Prostate gland (tissue), 2 donors: ENCODE measurements around the gene YJU2. TPM values are rescaled to one million over a fixed set of nuclear protein-coding genes. Genes with fewer than 3 reads are reported as not detected.

ENCODE experiments used
- DNase-seq: peaks from one replicate; pipeline ENCODE4 v3.0.0-alpha.2; 2019; ENCODE audit warnings: low spot score
- H3K27ac ChIP-seq, 2 donors: fragments of 200-600 bp; sonication (generic); 2 replicates each; pipeline ENCODE4 v1.5.1; 2017 to 2019
- H3K27me3 ChIP-seq: fragments of 200-600 bp; sonication (generic); replicated peaks from 2 replicates; pipeline ENCODE4 v1.5.1; 2019; ENCODE audit not compliant: insufficient read depth
- H3K36me3 ChIP-seq, 2 donors: fragments of 200-600 bp; sonication (generic); 1 replicate in 1 of 2; 2 replicates in 1 of 2; pipeline versions ENCODE4 v1.5.1 to v1.8.1; 2017 to 2019
- H3K4me1 ChIP-seq: fragments of 200-600 bp; sonication (generic); replicated peaks from 2 replicates; pipeline ENCODE4 v1.5.1; 2019
- H3K4me3 ChIP-seq, 2 donors: fragments of 200-600 bp; sonication (generic); 2 replicates each; pipeline ENCODE4 v1.5.1; 2017 to 2019
- H3K9me3 ChIP-seq: fragments of 200-600 bp; sonication (generic); 2 replicates; pipeline ENCODE4 v1.5.1; 2017
- POLR2A ChIP-seq: fragments of 450-650 bp; IDR thresholded peaks from one replicate; pipeline ENCODE4 v1.6.1; 2016; ENCODE audit warnings: antibody characterized with exemption, mild to moderate bottlenecking
- POLR2AphosphoS5 ChIP-seq: sonication (generic); formaldehyde crosslinking; IDR thresholded peaks from one replicate; pipeline ENCODE4 v1.6.1; 2017; ENCODE audit warnings: antibody characterized with exemption
- WGBS: methylation state at CpG from one replicate; pipeline ENCODE4 v1.1.5; 2018; 5-methylcytosine and 5-hydroxymethylcytosine counted together
- intact Hi-C: fragments of 100-400 bp; cut with DNase I; formaldehyde crosslinking; loops from one replicate; pipeline ENCODE4 v1.14.2; 2022
- total RNA-seq, 2 donors: library from RNA; depleted of rRNA; stranded (reverse); fragments of >200 nt; gene quantifications; one replicate each; pipeline ENCODE4 v1.1.0, GENCODE V29; 2016
- TF ChIP-seq, protein P1 (sequence below), 4 experiments: fragments of 200-600 bp in 2 of 4; fragments of 450-650 bp in 2 of 4; sonication (generic) in 2 of 4; IDR thresholded peaks; 1 replicate in 3 of 4; 2 replicates in 1 of 4; pipeline ENCODE4 v1.5.1; 2016 to 2019; ENCODE audit warnings: antibody characterized with exemption in 4 of 4, mild to moderate bottlenecking in 2 of 4, moderate library complexity in 2 of 4

Gene YJU2
- total RNA-seq, 2 donors from 2014 or later, result 30.3 to 45.9 TPM

DNA sequence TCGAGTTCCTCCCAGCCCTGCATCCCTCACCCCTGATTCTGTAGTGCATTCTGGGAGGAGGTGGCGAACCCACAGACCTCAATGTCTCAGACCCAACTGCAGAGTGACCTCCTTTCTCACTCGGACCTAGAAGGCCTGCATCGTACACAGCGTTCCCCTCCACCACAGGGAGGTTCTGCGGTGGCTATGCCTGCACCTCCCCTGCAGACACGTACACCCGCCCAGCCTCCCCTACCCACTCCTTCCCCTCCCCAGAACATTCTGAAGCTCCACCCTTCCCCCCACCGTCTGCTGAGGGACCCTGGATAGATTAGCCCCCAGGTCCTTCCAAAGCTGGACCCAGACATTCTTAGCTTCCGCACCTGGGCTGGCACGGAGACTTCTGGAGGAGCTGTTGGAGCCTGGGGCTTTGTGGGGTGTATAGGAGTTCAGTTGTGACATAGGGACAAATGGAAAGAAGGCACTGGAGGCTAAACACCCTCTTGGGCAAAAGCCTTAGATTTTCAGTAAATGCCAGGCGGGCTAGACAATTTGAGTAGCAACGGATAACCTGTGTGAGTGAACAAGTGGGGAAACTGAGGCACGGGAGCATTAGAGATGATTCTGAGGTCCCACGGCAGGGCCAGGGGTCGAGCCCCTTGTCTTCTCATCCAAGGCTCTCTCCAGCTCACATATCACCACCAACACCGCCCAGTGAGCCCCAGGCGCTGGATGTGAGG lies 57.1 kb downstream of the YJU2 start:
- intact Hi-C loops, result no loop called here

DNA sequence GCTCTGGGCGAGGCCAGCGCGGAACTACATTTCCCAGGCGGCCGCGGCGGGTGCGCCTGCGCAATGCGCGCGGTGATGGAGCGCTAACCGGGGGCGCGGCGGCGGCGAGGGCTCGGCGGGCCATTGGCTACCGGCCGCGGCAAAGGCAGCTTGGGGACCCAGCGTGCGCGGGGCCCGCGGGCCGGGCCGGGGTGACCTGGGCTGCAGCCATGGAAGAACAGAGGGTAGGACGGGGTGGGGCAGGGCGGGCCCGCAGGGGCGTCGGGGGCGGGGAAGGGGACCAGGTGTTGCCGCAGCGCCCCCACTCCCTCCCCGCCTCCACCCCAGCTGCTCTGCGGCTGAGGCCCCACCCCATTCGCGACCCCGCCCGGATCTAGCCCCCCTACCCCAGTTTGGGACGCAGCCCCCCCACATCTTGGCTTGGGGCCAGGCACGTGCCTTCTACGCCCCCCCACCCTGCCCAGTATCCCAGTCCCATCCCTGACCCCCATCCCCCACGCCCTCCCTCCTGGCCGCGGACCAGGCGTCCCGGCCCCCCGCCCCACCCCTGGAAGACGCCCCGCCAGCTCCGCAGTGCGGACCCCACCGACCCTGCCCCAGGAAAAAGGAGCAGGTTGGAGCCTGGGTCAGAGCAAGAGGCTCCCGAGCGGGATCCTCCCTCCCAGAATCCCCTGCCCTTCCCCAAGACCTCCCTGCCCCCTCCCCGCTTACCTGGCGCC lies 57.8 kb downstream of the YJU2 start, which contains the start of gene FSD1:
Gene FSD1, plus strand, starts transcription at position 61 of the 719 bp plus-strand sequence. Its CDS starts 149 bp downstream, at position 210.
- peak within 1 kb of the TSS in 1 of 2 donors; percentile 13 for H3K4me3 ChIP-seq
- no peak for DNase-seq
- H3K27me3 ChIP-seq, result peaks cover 4% of the 10 kb centered on the region
- no peak for TF ChIP-seq POLR2A
- no peak for TF ChIP-seq POLR2AphosphoS5
- TF ChIP-seq, protein P1, sequence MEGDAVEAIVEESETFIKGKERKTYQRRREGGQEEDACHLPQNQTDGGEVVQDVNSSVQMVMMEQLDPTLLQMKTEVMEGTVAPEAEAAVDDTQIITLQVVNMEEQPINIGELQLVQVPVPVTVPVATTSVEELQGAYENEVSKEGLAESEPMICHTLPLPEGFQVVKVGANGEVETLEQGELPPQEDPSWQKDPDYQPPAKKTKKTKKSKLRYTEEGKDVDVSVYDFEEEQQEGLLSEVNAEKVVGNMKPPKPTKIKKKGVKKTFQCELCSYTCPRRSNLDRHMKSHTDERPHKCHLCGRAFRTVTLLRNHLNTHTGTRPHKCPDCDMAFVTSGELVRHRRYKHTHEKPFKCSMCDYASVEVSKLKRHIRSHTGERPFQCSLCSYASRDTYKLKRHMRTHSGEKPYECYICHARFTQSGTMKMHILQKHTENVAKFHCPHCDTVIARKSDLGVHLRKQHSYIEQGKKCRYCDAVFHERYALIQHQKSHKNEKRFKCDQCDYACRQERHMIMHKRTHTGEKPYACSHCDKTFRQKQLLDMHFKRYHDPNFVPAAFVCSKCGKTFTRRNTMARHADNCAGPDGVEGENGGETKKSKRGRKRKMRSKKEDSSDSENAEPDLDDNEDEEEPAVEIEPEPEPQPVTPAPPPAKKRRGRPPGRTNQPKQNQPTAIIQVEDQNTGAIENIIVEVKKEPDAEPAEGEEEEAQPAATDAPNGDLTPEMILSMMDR (IDR thresholded peaks at IDR 0.05), result no peak
- WGBS, result 4% methylated on average over 46 of the region's 63 CpGs
- no peaks in the 10 kb centered on the region for H3K9me3 ChIP-seq
- H3K27ac ChIP-seq, result no peak within 1 kb of the TSS
- no peaks in the 10 kb centered on the region for H3K4me1 ChIP-seq
- no peaks in the 10 kb centered on the region for H3K36me3 ChIP-seq
- intact Hi-C loops, result no loop called here

More for the DNA sequence above, 57.1 kb downstream of the YJU2 start:
- TF ChIP-seq POLR2AphosphoS5 (no peak), POLR2A (no peak)
- Histone ChIP-seq H3K36me3 (no peaks in the 10 kb centered on the region), H3K9me3 (no peaks in the 10 kb centered on the region), H3K27ac (no peak overlapping the region), H3K4me1 (no peaks in the 10 kb centered on the region), H3K4me3 (no peak overlapping the region), H3K27me3 (peaks cover 4% of the 10 kb centered on the region)
- 54% methylated on average over 18 of the region's 18 CpGs for WGBS
- no peak for DNase-seq

DNA sequence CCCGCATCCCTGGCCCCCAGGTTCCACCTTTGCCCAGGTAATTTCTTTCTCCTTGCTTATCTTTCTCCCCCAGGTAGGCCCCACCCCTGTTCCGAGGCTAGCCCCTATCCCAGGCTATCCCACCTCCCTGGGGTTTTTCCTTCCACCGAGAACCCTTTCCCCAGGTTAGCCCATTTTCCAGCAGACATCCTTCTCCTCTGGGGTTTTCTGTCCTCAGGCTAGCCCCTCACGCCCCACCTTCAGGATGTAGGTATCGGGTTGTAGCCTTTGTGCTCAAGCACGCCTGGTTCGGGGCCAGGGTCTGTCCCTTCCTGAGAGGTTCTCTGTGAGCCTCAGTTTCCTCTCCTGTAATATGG lies 58.4 kb downstream of the YJU2 start:
- H3K4me3 ChIP-seq, result no peak overlapping the region
- intact Hi-C loops, result no loop called here
- no peak overlapping the region for H3K27ac ChIP-seq
- peaks cover 4% of the 10 kb centered on the region for H3K27me3 ChIP-seq
- no peaks in the 10 kb centered on the region for H3K9me3 ChIP-seq
- no peak for DNase-seq
- TF ChIP-seq, protein P1 (IDR thresholded peaks at IDR 0.05), result no peak
- no peak for TF ChIP-seq POLR2A
- TF ChIP-seq POLR2AphosphoS5, result no peak
- WGBS, result 80% methylated on average over 7 of the region's 7 CpGs
- H3K4me1 ChIP-seq, result no peaks in the 10 kb centered on the region
- H3K36me3 ChIP-seq, result no peaks in the 10 kb centered on the region

DNA sequence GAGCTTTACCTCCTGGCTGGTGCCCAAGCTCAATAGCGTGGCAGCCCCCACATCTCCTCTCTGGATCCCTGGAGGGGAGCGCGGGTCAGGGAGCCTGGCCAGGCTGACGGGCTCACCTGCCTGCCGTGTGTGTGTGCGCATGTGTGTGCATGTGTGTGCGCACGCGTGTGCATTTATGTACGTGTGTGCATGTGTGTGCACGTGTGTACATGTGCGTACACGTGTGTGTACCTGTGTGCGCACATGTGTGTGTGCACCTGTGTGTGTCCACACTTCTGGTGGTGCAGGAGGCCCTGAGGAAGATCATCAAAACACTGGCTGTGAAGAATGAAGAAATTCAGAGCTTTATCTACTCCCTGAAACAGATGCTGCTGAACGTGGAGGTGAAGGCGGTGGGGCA lies 58.8 kb downstream of the YJU2 start:
- no peak for TF ChIP-seq POLR2AphosphoS5
- no peak for TF ChIP-seq POLR2A
- TF ChIP-seq, protein P1 (IDR thresholded peaks at IDR 0.05), result no peak
- Histone ChIP-seq H3K36me3 (no peaks in the 10 kb centered on the region), H3K9me3 (no peaks in the 10 kb centered on the region), H3K4me3 (no peak overlapping the region), H3K4me1 (no peaks in the 10 kb centered on the region), H3K27me3 (peaks cover 4% of the 10 kb centered on the region), H3K27ac (no peak overlapping the region)
- no peak for DNase-seq
- 83% methylated on average over 16 of the region's 16 CpGs for WGBS
- intact Hi-C loops, result no loop called here

DNA sequence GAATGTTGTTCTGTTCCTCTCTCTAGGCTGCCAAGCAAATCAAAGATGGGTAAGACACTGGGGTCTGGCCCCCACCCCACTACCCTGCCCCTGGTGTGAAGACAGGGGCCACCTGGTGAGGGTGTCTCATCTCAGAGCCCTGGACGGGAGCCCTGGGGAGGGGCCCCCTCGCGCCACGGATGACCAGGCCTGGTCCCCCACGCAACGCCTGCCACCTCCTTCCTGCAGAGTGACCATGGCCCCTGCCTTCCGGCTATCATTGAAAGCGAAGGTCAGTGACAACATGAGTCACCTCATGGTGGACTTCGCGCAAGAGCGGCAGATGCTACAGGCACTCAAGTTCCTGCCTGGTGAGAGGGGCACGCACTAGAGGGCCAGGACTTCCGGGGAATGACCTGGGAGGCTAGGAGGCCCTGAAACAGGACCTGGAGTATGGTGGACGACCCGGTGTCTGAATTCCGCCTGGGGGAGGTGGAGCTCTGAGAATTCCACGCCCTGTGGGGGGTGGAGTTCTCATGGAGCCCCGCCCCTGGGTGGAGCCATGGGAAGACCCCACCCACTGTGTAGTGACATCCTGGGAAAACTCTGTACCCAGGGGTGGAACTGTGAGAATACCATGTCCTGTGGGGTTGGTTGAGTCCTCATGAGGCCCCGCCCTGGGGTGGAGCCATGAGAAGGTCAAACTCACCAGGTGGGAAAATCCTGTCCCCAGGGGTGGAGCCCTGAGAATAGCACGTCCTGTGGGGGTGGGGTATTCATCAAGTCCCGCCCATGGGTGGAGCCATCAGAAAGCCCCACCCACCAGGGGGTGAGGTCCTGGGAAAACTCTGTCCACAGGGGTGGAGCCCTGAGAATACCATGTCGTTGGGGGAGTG lies 63.6 kb downstream of the YJU2 start:
- 93% methylated on average over 22 of the region's 22 CpGs for WGBS
- Histone ChIP-seq H3K27me3 (no peaks in the 10 kb centered on the region), H3K4me3 (no peak overlapping the region), H3K36me3 (no peaks in the 10 kb centered on the region), H3K9me3 (no peaks in the 10 kb centered on the region), H3K4me1 (no peaks in the 10 kb centered on the region), H3K27ac (no peak overlapping the region)
- no peak for DNase-seq
- TF ChIP-seq POLR2A (no peak), POLR2AphosphoS5 (no peak)
- TF ChIP-seq, protein P1 (IDR thresholded peaks at IDR 0.05), result no peak
- intact Hi-C loops, result no loop called here
